ENCODE data around the gene ZDHHC1.
"Not testable (repeated sequence)": the region's sequence is repeated elsewhere in the genome, so short reads cannot be mapped to it uniquely, and the experiment has no call there.

The ZDHHC1 gene

DNA sequence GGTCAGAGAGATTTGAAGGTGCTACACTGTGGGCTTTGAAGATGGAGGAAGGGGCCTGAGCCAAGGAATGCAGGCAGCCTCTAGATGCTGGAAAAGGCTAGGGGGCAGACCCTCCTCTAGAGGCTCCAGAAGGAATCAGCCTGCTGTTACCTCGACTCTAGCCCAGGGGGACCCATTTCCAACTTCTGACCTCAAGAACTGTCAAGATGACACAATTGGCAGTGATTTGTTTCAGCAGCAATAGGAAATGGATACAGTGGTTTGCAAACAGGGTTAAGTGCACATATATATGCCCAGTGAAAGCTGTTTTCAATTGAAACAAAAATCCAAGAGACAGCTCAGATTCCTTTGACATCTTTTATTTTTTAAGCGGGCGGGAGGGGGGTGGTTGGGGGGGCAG, 3.7 kb upstream of the ZDHHC1 start:
- in situ Hi-C loops (cut with HindIII; ENCODE audit: low pct_ligation_motif_present, low pct_unique_long_range_greater_than_20kb, low sequenced_read_pairs), result no loop called here
- DNase-seq, result no peak

DNA sequence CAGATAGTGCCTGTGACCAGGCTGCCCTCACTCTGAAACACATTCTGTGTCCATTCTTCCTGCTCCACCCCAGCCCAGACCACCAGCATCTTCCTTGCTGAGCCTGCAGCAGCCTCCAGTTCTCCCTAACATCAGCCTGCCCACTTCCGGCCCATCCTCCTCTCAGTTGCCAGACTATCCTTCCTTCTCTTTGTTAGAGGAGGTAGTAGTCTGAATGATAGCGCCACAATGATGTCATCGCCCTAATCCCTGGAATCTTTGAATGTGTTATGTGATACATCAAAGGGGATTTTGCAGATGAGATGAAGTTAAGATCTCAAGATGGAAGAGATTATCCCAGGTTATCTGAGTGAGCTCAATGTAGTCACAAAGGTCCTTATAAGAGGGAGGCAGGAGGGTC, 3.2 kb upstream of the ZDHHC1 start:
- in situ Hi-C loops (cut with HindIII; ENCODE audit: low pct_ligation_motif_present, low pct_unique_long_range_greater_than_20kb, low sequenced_read_pairs), result no loop called here
- no peak for DNase-seq

DNA sequence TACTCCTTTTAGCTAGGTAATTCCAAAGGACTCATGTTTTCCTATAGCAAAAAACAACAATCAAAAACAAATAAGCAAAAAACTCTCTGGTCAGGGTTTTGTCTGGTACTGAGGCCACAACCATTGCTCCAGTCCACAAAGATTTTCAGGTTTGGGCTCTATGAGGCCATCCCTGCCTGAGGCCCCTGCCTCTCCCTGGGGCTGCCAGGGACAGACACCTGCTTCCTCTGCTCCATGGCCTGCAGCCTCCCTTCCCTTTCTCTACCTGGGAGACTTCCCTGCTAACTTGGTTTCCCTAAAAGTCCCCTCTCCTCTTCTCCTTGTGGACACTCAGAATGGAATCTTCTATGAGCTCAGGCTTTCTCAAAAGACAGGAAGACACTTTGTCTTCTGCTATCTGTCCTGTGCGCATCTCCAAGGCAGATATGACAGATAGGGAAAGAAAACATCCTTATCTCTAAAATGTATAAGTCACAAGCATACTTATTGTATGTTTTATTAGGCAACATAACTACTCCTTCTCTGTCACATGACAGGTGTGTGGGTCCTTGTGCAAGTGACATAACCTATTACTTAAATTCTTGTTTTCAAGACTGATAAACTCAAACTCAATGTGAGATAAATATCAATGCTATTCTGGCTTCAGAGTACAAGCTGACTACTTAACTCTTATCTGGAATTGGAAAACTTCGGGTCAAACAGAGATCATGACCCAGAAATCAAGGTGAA, 1.2 kb upstream of the ZDHHC1 start:
- in situ Hi-C loops (cut with HindIII; ENCODE audit: low pct_ligation_motif_present, low pct_unique_long_range_greater_than_20kb, low sequenced_read_pairs), result no loop called here

DNA sequence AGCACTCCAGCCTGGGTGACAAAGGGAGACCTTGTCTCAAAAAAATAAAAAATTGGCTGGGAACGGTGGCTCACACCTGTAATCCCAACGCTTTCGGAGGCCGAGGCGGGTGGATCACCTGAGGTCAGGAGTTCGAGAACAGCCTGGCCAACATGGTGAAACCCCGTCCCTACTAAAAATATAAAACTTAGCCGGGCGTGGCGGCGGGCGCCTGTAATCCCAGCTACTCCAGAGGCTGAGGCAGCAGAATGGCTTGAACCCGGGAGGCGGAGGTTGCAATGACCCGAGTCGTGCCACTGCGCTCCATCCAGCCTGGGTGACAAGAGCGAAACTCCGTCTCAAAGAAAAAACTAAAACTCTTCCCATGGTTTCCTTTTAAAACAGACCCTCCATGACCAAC, 856 bp downstream of the ZDHHC1 start:
- in situ Hi-C loops (cut with HindIII; ENCODE audit: low pct_ligation_motif_present, low pct_unique_long_range_greater_than_20kb, low sequenced_read_pairs); DNase-seq: not testable (repeated sequence)

More for the DNA sequence above, 1.2 kb upstream of the ZDHHC1 start:
- no peak for DNase-seq

DNA sequence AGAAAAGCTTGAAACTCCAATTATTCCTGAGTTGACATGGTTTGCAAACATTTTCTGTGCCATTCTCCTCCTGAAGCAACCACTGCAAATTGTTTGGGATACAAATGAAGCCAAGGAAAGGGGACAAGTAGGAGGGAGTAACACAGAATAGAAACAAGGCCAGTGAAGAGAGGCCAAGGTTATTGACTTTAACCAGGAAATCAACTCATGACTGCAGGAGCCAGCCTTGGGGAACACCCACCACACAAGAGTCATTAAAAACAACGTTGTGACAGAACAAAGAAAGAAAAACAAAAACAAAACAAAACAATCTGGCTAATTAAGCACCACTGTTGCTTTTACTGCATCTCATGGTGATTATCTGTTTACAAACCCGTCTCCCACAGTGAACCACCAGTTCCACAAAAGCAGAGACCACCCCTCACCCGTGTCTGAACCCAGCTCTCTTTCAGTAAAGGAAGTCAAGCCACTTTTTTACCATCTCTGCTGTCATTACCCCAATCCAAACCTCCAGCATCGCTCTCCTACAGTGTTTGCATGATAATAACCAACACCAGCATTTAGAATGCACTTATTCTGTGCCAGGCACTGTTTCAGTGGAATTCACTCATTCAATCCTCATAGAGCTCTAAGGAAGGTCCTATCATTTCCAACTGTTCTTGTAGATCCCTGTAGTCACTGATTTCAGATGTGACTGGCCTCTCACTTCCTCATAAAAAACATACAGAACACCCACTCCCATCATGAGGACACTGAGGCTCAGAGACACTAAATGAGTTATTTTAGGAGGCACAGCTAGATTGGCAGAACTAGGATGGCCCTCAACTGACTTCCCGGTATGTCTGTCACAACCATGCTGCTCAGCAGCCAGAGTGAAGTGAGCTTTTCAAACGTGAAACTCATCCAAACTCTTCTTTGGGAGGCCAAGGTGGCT, 2.0 kb downstream of the ZDHHC1 start:
- no peak for DNase-seq
- in situ Hi-C loops (cut with HindIII; ENCODE audit: low pct_ligation_motif_present, low pct_unique_long_range_greater_than_20kb, low sequenced_read_pairs), result no loop called here

DNA sequence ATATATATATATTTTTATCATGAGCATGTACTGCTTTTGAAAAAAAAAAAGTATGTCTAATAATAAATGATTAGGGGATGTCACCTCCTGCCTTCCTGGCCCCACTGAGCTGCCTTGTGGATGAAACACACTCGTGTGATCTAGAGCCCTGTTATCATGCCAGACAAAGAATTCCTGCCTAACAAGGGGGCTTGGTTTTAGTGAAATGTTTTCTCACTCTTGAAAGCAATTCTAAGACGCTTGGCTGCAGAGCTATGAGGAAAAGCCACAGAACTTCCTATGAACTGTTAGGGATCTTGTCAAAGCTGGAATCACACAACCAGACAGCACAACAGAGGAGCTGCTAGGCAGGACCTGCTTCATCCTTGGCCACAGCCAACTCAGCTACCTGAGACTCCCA, 4.0 kb downstream of the ZDHHC1 start:
- in situ Hi-C loops (cut with HindIII; ENCODE audit: low pct_ligation_motif_present, low pct_unique_long_range_greater_than_20kb, low sequenced_read_pairs), result no loop called here

DNA sequence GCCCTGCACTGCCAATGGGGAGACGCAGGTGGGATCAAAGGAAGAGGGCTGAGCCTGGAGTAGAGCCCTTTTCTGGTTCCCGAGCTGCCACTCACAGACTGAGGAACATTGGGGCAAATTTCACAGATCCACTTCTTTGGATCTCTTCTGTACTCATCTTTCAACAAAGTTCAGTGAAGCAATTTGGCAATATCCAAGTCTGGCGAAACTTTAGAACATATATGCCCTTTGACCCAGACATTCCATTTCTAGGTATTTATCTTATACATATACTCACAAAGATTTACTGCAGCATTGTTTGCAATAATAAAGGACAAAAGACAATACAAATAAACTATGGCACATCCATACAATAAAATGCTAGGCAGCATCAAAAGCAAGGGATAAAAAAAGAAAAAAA, 4.9 kb downstream of the ZDHHC1 start:
- DNase-seq, result no peak
- in situ Hi-C loops (cut with HindIII; ENCODE audit: low pct_ligation_motif_present, low pct_unique_long_range_greater_than_20kb, low sequenced_read_pairs), result no loop called here

More for the DNA sequence above, 4.0 kb downstream of the ZDHHC1 start:
- no peak for DNase-seq

DNA sequence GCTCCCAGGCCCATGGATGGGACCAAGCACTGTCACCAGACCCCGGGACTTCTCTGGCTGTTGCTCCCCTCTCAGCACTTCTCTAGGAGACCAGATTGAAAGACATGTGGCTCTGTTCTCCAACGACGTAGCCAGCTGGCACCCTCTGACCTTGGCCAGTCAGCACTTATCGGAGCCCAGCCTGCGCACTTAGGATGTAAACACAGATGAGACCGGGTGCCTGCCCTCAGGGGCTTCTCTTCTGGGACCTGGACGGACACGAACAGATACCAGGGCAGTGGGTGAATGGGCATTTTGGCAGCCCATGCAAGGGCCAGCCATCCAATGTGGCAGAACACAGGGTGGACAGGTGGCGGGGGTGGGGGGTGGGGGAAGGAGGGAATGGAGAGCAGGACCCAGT, 6.6 kb downstream of the ZDHHC1 start:
- in situ Hi-C loops (cut with HindIII; ENCODE audit: low pct_ligation_motif_present, low pct_unique_long_range_greater_than_20kb, low sequenced_read_pairs), result no loop called here
- DNase-seq, result no peak

DNA sequence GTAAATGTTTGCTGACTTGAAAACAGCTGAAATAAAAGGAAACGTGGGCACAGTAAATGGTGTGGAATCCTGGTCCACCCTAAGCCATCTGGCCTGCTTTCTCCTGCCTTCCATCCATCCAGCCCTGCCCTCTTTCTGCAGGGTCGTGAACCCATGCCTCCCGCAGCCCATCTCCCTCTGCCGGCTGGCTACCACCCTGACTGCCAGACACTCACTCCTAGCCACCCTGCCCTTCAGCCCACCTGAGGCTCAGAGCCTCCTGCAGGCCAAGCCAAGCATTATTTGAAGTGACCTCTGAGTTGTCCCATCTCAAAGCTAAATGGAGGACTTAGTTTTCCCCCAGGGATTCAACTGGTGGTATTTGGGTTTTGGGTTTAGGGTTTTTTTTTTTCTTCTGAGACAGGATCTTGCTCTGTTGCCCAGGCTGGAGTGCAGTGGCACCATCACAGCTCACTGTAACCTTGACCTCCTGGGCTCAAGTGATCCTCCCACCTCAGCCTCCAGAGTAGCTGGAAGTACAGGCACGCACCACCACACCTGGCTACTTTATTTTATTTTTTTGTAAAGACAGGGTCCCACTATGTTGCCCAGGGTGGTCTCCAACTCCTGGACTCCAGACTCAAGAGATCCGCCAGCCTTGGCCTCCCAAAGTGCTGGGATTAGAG, 8.4 kb downstream of the ZDHHC1 start:
- in situ Hi-C loops (cut with HindIII; ENCODE audit: low pct_ligation_motif_present, low pct_unique_long_range_greater_than_20kb, low sequenced_read_pairs), result no loop called here

DNA sequence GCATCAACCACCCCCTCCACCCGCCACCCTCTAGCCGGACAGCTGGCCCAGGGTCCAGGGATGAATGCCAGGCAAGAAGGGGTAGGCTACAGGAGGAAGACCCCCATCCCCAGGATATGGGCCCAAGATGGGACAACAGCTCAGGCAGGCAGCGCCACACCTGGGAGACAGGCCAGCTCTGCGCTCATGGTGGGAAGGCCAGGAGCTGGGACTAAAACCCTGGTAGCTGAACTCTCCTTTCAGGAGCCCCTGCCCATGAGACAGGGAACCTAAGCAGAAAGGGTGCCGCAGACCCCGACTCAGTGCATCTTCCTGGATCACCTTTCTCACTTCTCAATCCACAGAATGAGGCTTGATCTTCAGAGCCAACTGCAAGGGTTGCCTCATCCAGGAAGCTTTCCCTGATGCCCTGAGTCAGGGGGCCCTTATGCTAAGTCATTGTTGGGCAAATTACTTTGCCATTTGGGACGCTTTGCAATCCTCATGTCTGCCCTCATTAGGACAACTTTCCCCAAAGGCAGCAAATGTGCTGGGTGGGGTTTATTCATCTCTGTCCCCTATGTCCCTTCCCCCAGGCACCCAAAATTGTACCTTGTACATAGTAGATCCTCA, 9.0 kb downstream of the ZDHHC1 start:
- in situ Hi-C loops (cut with HindIII; ENCODE audit: low pct_ligation_motif_present, low pct_unique_long_range_greater_than_20kb, low sequenced_read_pairs), result no loop called here
- DNase-seq, result no peak

More for the DNA sequence above, 8.4 kb downstream of the ZDHHC1 start:
- DNase-seq, result no peak

DNA sequence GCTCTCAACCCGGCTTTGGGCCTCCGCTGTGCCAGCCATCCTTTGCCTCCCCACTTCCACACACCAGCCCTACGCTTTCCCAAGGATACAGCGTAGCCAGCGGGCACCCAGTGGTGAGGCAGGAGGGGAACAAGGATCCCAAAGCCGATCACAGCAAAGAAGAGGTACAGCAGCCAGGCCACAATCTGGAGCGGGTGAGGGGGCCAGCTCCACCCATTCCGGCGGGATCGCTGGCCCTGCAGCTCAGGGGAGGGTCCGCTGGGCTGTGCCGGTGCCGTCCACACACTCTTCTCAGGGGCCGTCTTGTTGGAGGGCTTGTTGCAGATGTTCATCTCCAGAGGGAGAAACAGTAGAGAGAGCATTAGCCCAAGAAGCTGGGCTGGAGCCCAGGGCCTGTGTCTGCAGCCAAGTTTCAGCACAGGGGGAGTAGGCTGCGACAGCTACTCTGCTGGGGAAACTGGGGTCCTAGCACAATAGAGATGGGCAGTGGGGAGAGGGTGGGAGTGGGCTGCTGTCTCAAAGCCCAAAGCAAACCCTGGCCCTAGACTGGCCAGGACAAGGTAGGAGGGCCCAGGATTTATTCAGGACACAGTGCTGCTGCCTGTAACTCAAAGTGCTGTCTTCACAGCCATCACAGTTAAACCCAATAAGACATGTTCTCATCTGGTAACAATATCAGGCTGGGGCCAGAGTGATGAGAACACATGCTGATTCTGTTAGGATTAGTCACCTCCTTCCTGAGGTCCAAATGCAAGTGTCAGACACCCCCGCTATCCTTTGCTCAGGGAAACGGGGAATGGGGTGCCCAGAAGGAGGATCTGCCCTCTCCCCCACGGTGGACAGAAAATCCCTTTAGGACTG, 9.9 kb downstream of the ZDHHC1 start:
- DNase-seq, result peak; percentile 27
- in situ Hi-C loops (cut with HindIII; ENCODE audit: low pct_ligation_motif_present, low pct_unique_long_range_greater_than_20kb, low sequenced_read_pairs), result no loop called here

DNA sequence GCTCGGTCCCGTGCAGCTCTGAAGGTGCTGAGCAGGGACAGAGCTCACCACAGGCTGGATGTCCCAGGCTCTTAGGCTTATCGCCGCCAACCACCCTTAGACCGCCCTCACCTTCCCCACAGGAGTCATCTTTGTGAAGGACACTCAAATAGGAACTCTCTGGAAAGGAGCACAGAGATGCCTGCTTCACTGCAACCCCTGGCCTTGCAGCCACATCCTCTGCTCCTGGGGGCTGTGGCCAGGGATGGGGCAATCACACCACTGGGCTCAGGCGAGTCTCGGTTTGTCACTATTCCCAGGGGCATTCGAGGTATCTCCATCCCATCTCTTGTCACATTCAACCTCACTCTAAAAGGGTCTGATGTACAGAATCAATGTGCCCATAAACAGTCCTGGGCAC, 10.9 kb downstream of the ZDHHC1 start:
- in situ Hi-C loops (cut with HindIII; ENCODE audit: low pct_ligation_motif_present, low pct_unique_long_range_greater_than_20kb, low sequenced_read_pairs), result no loop called here

DNA sequence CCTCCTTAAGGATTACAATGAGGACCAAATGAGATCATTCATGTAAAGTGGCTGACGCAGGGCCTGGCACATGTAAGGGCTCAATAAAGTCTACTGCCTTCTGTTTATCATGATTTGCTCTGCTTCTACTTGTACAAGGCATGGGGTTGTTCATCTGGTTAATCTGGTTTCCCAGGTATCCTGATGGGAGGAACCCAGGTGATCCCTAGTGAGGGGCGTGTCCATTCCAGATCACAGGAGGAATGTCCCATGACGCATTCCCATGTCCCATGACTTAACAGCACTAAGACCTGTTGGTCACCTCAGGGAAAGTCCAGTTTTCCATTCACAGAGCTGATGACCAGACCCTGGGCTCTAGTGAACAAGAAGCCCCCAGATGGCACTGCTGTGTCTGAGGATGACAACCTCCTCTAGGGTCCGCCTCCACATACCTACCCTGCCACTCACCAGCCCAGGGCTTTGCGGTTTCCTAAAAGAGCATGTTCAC, 11.5 kb downstream of the ZDHHC1 start:
- in situ Hi-C loops (cut with HindIII; ENCODE audit: low pct_ligation_motif_present, low pct_unique_long_range_greater_than_20kb, low sequenced_read_pairs), result no loop called here
- DNase-seq, result no peak

More for the DNA sequence above, 10.9 kb downstream of the ZDHHC1 start:
- DNase-seq, result no peak

DNA sequence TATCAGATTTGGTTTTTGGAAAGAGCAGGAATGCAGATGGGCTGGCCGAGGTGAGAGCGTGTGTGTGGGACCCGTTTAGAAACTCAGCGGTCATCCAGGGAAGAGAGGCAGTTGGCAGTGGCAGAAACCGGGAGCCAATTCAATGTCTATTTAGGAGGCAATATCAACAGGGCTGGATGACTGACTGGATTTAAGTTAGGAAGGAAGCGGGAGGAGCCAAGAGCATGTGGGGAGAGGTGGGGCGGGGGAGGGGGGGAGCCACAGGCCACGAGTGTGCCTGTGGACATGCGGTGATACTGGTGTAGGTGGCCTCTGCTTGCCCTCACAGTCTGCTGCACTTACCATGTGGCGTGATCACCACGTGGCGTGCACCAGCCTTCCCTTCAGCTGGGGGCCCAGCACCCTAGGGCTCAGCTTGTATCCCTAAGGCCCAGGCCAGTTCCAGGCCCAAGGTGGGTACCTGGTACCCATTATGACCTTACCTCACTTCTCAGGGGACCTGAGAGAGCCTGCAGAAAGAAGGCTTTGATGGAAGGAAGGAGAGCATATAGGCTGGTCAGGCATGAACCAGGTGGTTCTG, 12.2 kb downstream of the ZDHHC1 start:
- in situ Hi-C loops (cut with HindIII; ENCODE audit: low pct_ligation_motif_present, low pct_unique_long_range_greater_than_20kb, low sequenced_read_pairs), result no loop called here
- DNase-seq, result no peak

DNA sequence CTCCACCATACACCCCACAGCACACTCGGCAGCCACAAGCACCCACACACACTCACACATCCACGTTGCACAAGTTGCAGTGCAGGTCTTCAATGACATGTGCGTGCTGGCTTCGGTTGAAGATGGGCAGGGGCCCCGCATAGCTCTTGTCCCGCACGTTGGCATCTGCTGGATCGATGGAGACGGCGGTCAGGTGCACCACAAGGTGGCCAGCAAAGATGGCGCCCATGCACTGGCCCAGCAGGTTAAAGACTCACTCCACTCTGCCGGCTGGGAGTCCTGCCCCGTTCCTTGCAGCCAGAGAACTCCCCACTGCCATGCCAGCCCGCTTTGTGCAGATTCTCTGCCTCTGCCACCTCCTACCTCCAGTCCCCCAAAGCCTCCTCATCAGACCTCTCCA, 15.4 kb downstream of the ZDHHC1 start:
- in situ Hi-C loops (cut with HindIII; ENCODE audit: low pct_ligation_motif_present, low pct_unique_long_range_greater_than_20kb, low sequenced_read_pairs), result no loop called here
- no peak for DNase-seq

DNA sequence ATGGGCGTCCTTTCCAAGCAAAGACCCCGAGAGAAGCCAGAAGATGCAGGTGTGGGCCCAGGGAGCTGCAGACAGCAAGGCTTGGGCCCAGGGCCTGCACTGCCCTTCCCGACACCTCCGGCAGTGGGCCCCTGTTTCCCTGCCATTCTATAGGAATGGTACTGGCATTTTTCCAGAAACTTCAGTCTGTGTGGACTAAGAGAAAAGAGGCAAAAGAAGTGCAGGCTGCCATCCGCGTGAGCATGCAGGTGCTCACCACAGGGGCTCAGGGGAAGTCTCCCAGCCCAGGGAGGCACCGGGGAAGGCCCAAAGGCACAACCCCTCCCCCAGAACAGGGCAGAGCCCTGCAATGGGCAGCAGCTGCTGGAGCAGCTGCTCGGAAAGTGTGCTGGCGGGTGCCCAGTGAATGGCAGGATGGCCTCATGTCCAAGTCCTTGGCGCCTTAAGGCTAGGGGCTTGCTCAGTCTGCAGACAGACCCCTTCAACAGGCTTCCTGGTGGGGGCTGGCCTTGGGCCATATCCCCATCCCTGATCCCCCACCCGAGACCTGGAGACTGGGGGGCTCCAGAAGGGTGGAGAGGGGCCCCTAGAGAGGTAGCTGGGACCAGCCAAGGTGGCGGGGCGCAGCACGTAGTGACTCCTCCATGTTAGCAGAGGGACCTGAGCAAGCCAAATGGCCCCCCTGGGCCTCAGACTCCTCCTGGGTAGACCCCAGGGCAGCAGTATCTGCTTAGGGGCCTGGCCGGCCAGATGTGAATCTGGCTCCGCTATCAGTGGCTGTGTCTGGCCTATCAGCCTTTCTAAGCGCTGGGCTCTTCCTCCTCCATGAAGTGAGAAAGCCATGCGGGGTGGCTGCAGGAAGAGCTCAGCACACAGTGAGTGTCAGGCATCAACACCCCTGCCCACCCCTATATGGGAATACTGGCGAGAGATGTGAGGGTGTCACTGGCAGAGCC, 16.2 kb downstream of the ZDHHC1 start:
- DNase-seq, result no peak
- in situ Hi-C loops (cut with HindIII; ENCODE audit: low pct_ligation_motif_present, low pct_unique_long_range_greater_than_20kb, low sequenced_read_pairs), result no loop called here
